ENCODE results near the gene BRD1.
A peak's percentile ranks its signal among the peaks of the same experiment; 100 is the strongest.

BRD1 gene

GRCh38 chr22:49827853-49828598, at the start of gene BRD1:
Gene BRD1, minus strand, starts transcription at chr22:49827873. Its CDS starts 3,556 bp downstream, at chr22:49824317.
- peak in 1 of 2 experiments; percentile 67 for DNase-seq

- DNase-seq: no peak
Measured at GRCh38 chr22:49873228-49873940, 45.7 kb upstream of the BRD1 start.

GRCh38 chr22:49872347-49872746, 44.7 kb upstream of the BRD1 start:
- DNase-seq: no peak

GRCh38 chr22:49871482-49871881, 43.8 kb upstream of the BRD1 start:
- DNase-seq: no peak

GRCh38 chr22:49869845-49870712, 42.4 kb upstream of the BRD1 start:
- no peak for DNase-seq

- DNase-seq: no peak
Measured at GRCh38 chr22:49869086-49869830, 41.6 kb upstream of the BRD1 start.

- no peak for DNase-seq
Measured at GRCh38 chr22:49867303-49868265, 39.9 kb upstream of the BRD1 start.

GRCh38 chr22:49866646-49867045, 39.0 kb upstream of the BRD1 start:
- DNase-seq: no peak

GRCh38 chr22:49866134-49866533, 38.5 kb upstream of the BRD1 start:
- no peak for DNase-seq

- no peak for DNase-seq
Measured at GRCh38 chr22:49865156-49865555, 37.5 kb upstream of the BRD1 start.

- no peak for DNase-seq
Measured at GRCh38 chr22:49863931-49864330, 36.3 kb upstream of the BRD1 start.

- no peak for DNase-seq
Measured at GRCh38 chr22:49862496-49862776, 34.8 kb upstream of the BRD1 start.

- no peak for DNase-seq
Measured at GRCh38 chr22:49861642-49862495, 34.2 kb upstream of the BRD1 start.

GRCh38 chr22:49858827-49859226, 31.2 kb upstream of the BRD1 start:
- no peak for DNase-seq

GRCh38 chr22:49856766-49857618, 29.3 kb upstream of the BRD1 start:
- DNase-seq: no peak

GRCh38 chr22:49856343-49856742, 28.7 kb upstream of the BRD1 start:
- no peak for DNase-seq

- DNase-seq: no peak
Measured at GRCh38 chr22:49855251-49855911, 27.7 kb upstream of the BRD1 start.

- peak in 1 of 2 experiments; percentile 27 for DNase-seq
Measured at GRCh38 chr22:49853981-49854831, 26.5 kb upstream of the BRD1 start.
